Panc1 (cell line): ENCODE results near the gene COLEC11. TPM values are rescaled to one million over a fixed set of nuclear protein-coding genes. Genes with fewer than 3 reads are reported as not detected.

ENCODE experiments used
- ATAC-seq: fragments of 200-7000 bp; cut with Tn5 transposase; 2 replicates; pipeline ENCODE4 v1.9.1; 2020; ENCODE audit warnings: mild to moderate bottlenecking, moderate library complexity
- BruUV-seq: library from RNA; stranded (reverse); fragments of 400-500 nt; replicated peaks from 2 replicates; lab custom pipeline; 2021; lab: Mats Ljungman, UMichigan
- CTCF ChIA-PET: fragments of 300-600 bp; sonication (Branson Sonifier 250); formaldehyde crosslinking; loops from one replicate; lab custom pipeline; 2022; ENCODE audit warnings: antibody characterized with exemption; lab: Charles Lee
- POLR2A ChIA-PET: fragments of 300-600 bp; sonication (Branson Sonifier 250); formaldehyde crosslinking; loops from one replicate; lab custom pipeline; 2022; ENCODE audit warnings: antibody characterized with exemption; lab: Charles Lee
- DNase-seq: peaks from one replicate; pipeline ENCODE4 v3.0.0-alpha.2; 2010; ENCODE audit warnings: low read depth, low spot score
- H3K27ac ChIP-seq: 2 replicates; pipeline ENCODE4 v1.5.1; 2011; ENCODE audit warnings: mild to moderate bottlenecking, low read length, inconsistent platforms
- H3K27me3 ChIP-seq: fragments of 200-500 bp; sonication (Bioruptor generic); 2 replicates; pipeline ENCODE4 v1.6.0; 2014; ENCODE audit warnings: low read length, inconsistent platforms; ENCODE audit not compliant: control insufficient read depth, insufficient read depth
- H3K36me3 ChIP-seq: fragments of 200-500 bp; sonication (Bioruptor generic); 2 replicates; pipeline ENCODE4 v1.5.1; 2014; ENCODE audit warnings: inconsistent platforms, mild to moderate bottlenecking, low read length, moderate library complexity; ENCODE audit not compliant: control insufficient read depth, insufficient read depth
- H3K4me1 ChIP-seq: 2 replicates; pipeline ENCODE4 v1.5.1; 2011; ENCODE audit warnings: inconsistent platforms, mild to moderate bottlenecking, low read length, moderate library complexity; ENCODE audit not compliant: control insufficient read depth, insufficient read depth
- H3K4me3 ChIP-seq, 2 experiments: 2 replicates each; pipeline ENCODE4 v1.5.1; 2011 to 2012; ENCODE audit warnings: low read depth in 2 of 2, low read length in 2 of 2, mild to moderate bottlenecking in 2 of 2, inconsistent platforms in 1 of 2, moderate library complexity in 1 of 2
- H3K9me3 ChIP-seq: fragments of 200-500 bp; sonication (Bioruptor generic); 2 replicates; pipeline ENCODE4 v1.5.1; 2014; ENCODE audit warnings: low read depth, mild to moderate bottlenecking, inconsistent platforms, low read length, moderate library complexity; ENCODE audit not compliant: control insufficient read depth, insufficient read depth
- POLR2AphosphoS5 ChIP-seq: IDR thresholded peaks from 2 replicates; pipeline ENCODE4 v1.6.1; 2012; ENCODE audit warnings: mild to moderate bottlenecking, low read depth, low read length, moderate library complexity
- SIN3A ChIP-seq: IDR thresholded peaks from 2 replicates; pipeline ENCODE4 v1.6.1; 2012; ENCODE audit warnings: low read depth, mild to moderate bottlenecking, low read length, moderate library complexity, borderline replicate concordance; ENCODE audit not compliant: insufficient read depth
- TCF7L2 ChIP-seq: IDR thresholded peaks from 2 replicates; pipeline ENCODE4 v1.6.1; 2011; ENCODE audit warnings: mild to moderate bottlenecking, low read depth, low read length, inconsistent platforms
- in situ Hi-C: cut with HindIII; loops from 2 replicates; pipeline ENCODE4 v1.10.0; 2016; ENCODE audit warnings: low sequenced_read_pairs, low pct_unique_long_range_greater_than_20kb
- intact Hi-C: fragments of 100-400 bp; cut with micrococcal nuclease; formaldehyde crosslinking; loops from one replicate; pipeline ENCODE4 v1.10.0; 2022; ENCODE audit not compliant: unreplicated experiment
- total RNA-seq: library from RNA; stranded (reverse); gene quantifications from one replicate; pipeline ENCODE4 v1.2.1, GENCODE V29; 2021; ENCODE audit not compliant: unreplicated experiment
- TF ChIP-seq, protein P1 (sequence below), 2 experiments: IDR thresholded peaks; 2 replicates each; pipeline ENCODE4 v1.6.1; 2011 to 2012; ENCODE audit warnings: low read depth in 2 of 2, control low read depth in 1 of 2, low read length in 1 of 2, mild to moderate bottlenecking in 1 of 2, moderate library complexity in 1 of 2; ENCODE audit not compliant: insufficient read depth in 1 of 2
- TF ChIP-seq, protein P2 (sequence below): fragments of 450-650 bp; IDR thresholded peaks from 2 replicates; pipeline ENCODE4 v1.5.1; 2017; ENCODE audit warnings: mild to moderate bottlenecking

The COLEC11 gene
- total RNA-seq, 1 experiment from 2014 or later: 0.31 TPM

DNA sequence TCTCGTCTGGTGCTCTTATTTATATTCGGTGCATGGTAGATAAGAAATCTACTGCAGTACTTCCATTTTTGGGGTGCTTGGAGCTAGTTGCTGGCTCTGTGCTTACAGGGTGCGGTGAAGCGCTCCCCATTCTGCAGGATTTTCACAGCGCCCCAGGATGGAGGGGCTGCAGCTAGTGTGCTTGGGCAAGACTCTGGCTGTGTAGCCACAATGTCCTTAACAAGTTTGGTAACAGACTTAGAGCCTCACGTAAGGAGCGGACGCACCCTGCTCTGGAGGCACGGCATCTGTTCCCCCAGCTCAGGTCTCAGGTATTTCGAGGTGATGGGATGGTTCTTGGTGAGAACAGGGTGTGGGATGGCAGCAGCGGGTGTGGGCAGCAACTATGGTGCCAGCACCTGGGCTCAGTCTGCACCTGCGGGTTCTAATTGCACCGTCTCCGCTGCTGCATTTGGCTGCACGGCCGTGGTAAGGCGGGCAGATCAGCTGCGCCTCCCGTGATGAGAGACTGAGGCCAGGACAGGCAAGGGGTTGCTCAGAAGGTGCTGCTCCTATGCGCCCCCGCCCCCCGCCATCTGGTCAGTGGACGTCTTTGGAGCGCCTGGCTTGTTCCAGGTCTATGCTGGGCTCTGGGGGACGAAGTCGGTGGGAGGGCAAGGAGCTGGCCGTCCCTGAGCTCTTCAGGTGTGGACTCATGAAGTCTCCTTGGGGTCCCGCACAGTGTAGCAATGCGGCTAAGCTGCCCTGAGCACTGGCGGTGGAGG is 43.0 kb downstream of the COLEC11 start:
- in situ Hi-C loops: no loop called here
- POLR2A ChIA-PET: no interaction called here
- no TSS peak for BruUV-seq

GRCh38 chr2:3638456-3638810 is 43.5 kb downstream of the COLEC11 start:
- BruUV-seq: no TSS peak
- in situ Hi-C loops (no loop called here), intact Hi-C loops (no loop called here)
- DNase-seq (no peak), ATAC-seq (no peak)
- POLR2A ChIA-PET: no interaction called here
- Histone ChIP-seq H3K9me3 (no peaks in the 10 kb centered on the region), H3K4me3 (no peak overlapping the region), H3K27me3 (peaks cover 4% of the 10 kb centered on the region; the same call in 1 of the 2 replicates), H3K4me1 (no peaks in the 10 kb centered on the region), H3K27ac (no peak overlapping the region), H3K36me3 (no peaks in the 10 kb centered on the region)
- TF ChIP-seq TCF7L2: no peak
- no peak for TF ChIP-seq SIN3A
- no peak for TF ChIP-seq POLR2AphosphoS5
- TF ChIP-seq, protein P1, sequence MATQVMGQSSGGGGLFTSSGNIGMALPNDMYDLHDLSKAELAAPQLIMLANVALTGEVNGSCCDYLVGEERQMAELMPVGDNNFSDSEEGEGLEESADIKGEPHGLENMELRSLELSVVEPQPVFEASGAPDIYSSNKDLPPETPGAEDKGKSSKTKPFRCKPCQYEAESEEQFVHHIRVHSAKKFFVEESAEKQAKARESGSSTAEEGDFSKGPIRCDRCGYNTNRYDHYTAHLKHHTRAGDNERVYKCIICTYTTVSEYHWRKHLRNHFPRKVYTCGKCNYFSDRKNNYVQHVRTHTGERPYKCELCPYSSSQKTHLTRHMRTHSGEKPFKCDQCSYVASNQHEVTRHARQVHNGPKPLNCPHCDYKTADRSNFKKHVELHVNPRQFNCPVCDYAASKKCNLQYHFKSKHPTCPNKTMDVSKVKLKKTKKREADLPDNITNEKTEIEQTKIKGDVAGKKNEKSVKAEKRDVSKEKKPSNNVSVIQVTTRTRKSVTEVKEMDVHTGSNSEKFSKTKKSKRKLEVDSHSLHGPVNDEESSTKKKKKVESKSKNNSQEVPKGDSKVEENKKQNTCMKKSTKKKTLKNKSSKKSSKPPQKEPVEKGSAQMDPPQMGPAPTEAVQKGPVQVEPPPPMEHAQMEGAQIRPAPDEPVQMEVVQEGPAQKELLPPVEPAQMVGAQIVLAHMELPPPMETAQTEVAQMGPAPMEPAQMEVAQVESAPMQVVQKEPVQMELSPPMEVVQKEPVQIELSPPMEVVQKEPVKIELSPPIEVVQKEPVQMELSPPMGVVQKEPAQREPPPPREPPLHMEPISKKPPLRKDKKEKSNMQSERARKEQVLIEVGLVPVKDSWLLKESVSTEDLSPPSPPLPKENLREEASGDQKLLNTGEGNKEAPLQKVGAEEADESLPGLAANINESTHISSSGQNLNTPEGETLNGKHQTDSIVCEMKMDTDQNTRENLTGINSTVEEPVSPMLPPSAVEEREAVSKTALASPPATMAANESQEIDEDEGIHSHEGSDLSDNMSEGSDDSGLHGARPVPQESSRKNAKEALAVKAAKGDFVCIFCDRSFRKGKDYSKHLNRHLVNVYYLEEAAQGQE (IDR thresholded peaks at IDR 0.05; ENCODE audit: insufficient read depth in 1 of 2, low read depth in 2 of 2, low read length in 1 of 2): no peak
- TF ChIP-seq, protein P2, sequence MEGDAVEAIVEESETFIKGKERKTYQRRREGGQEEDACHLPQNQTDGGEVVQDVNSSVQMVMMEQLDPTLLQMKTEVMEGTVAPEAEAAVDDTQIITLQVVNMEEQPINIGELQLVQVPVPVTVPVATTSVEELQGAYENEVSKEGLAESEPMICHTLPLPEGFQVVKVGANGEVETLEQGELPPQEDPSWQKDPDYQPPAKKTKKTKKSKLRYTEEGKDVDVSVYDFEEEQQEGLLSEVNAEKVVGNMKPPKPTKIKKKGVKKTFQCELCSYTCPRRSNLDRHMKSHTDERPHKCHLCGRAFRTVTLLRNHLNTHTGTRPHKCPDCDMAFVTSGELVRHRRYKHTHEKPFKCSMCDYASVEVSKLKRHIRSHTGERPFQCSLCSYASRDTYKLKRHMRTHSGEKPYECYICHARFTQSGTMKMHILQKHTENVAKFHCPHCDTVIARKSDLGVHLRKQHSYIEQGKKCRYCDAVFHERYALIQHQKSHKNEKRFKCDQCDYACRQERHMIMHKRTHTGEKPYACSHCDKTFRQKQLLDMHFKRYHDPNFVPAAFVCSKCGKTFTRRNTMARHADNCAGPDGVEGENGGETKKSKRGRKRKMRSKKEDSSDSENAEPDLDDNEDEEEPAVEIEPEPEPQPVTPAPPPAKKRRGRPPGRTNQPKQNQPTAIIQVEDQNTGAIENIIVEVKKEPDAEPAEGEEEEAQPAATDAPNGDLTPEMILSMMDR: no peak
- CTCF ChIA-PET: no interaction called here

More for the DNA sequence above, 43.0 kb downstream of the COLEC11 start:
- intact Hi-C loops: no loop called here
- no peak for DNase-seq
- Histone ChIP-seq H3K4me3 (no peak overlapping the region), H3K4me1 (no peaks in the 10 kb centered on the region), H3K9me3 (no peaks in the 10 kb centered on the region), H3K36me3 (no peaks in the 10 kb centered on the region), H3K27me3 (peaks cover 4% of the 10 kb centered on the region; the same call in 1 of the 2 replicates), H3K27ac (no peak overlapping the region)
- CTCF ChIA-PET: no interaction called here
- no peak for ATAC-seq
- TF ChIP-seq, protein P2: no peak
- TF ChIP-seq POLR2AphosphoS5: no peak
- no peak for TF ChIP-seq SIN3A
- no peak for TF ChIP-seq TCF7L2
- TF ChIP-seq, protein P1 (IDR thresholded peaks at IDR 0.05; ENCODE audit: insufficient read depth in 1 of 2, low read depth in 2 of 2, low read length in 1 of 2): no peak
